SK-N-DZ (cell line): ENCODE measurements around the gene SPATA21.

Source experiments
- DNase-seq: peaks from one replicate; pipeline ENCODE4 v3.0.0-alpha.2; 2015; ENCODE audit warnings: low spot score

The SPATA21 gene

GRCh38 chr1:16451841-16452528 lies 14.8 kb upstream of the SPATA21 start:
- DNase-seq: no peak

- DNase-seq: no peak
Observed at GRCh38 chr1:16450863-16451481, 13.7 kb upstream of the SPATA21 start.

- DNase-seq: no peak
Observed at GRCh38 chr1:16449666-16450065, 12.4 kb upstream of the SPATA21 start.

- no peak for DNase-seq
Observed at GRCh38 chr1:16449065-16449464, 11.8 kb upstream of the SPATA21 start.

- DNase-seq: no peak
Observed at GRCh38 chr1:16447641-16448040, 10.4 kb upstream of the SPATA21 start.

GRCh38 chr1:16446116-16446515 lies 8.9 kb upstream of the SPATA21 start:
- no peak for DNase-seq

- DNase-seq: no peak
Observed at GRCh38 chr1:16445052-16445451, 7.8 kb upstream of the SPATA21 start.

- DNase-seq: no peak
Observed at GRCh38 chr1:16443975-16444770, 6.9 kb upstream of the SPATA21 start.

- no peak for DNase-seq
Observed at GRCh38 chr1:16442941-16443340, 5.7 kb upstream of the SPATA21 start.

GRCh38 chr1:16442265-16442664 lies 5.0 kb upstream of the SPATA21 start:
- no peak for DNase-seq

GRCh38 chr1:16441282-16441665 lies 4.0 kb upstream of the SPATA21 start:
- no peak for DNase-seq

GRCh38 chr1:16440470-16441281 lies 3.5 kb upstream of the SPATA21 start, which contains the start of gene NECAP2:
Gene NECAP2, plus strand, starts transcription at chr1:16440724. Its CDS starts 38 bp downstream, at chr1:16440762.
- DNase-seq: peak; percentile 86

GRCh38 chr1:16440131-16440469 lies 2.9 kb upstream of the SPATA21 start:
- DNase-seq: no peak

- no peak for DNase-seq
Observed at GRCh38 chr1:16438924-16439323, 1.7 kb upstream of the SPATA21 start.

- no peak for DNase-seq
Observed at GRCh38 chr1:16438516-16438915, 1.3 kb upstream of the SPATA21 start.

GRCh38 chr1:16434501-16434900 lies 2.7 kb downstream of the SPATA21 start:
- no peak for DNase-seq

- DNase-seq: no peak
Observed at GRCh38 chr1:16434007-16434406, 3.2 kb downstream of the SPATA21 start.

GRCh38 chr1:16433030-16433429 lies 4.2 kb downstream of the SPATA21 start:
- no peak for DNase-seq

GRCh38 chr1:16430606-16431005 lies 6.6 kb downstream of the SPATA21 start:
- peak; percentile 35 for DNase-seq

GRCh38 chr1:16425125-16426025 lies 11.8 kb downstream of the SPATA21 start:
- DNase-seq: no peak

GRCh38 chr1:16422041-16422440 lies 15.2 kb downstream of the SPATA21 start:
- no peak for DNase-seq
